HFF-Myc (cell line): ENCODE data around the gene ZNF423.

ENCODE experiments used
- DNase-seq: peaks from one replicate; pipeline ENCODE4 v3.0.0-alpha.2; 2011; ENCODE audit warnings: low read depth; ENCODE audit errors: extremely low read depth
- H3K4me3 ChIP-seq: replicated peaks from 2 replicates; pipeline ENCODE4 v1.5.1; 2011; ENCODE audit warnings: low read depth, mild to moderate bottlenecking, control low read depth, low read length
- CTCF ChIP-seq: IDR thresholded peaks from 2 replicates; pipeline ENCODE4 v1.5.1; 2012; ENCODE audit warnings: mild to moderate bottlenecking, low read depth, low read length, control low read depth; ENCODE audit errors: missing control alignments

ZNF423 gene

GRCh38 chr16:49767998-49768397 is 87.9 kb downstream of the ZNF423 start:
- no peak for TF ChIP-seq CTCF
- H3K4me3 ChIP-seq, result no peak overlapping the region
- no peak for DNase-seq

GRCh38 chr16:49767414-49767813 is 88.5 kb downstream of the ZNF423 start:
- no peak for TF ChIP-seq CTCF

GRCh38 chr16:49766225-49766624 is 89.7 kb downstream of the ZNF423 start:
- TF ChIP-seq CTCF, result no peak
- no peak for DNase-seq
- H3K4me3 ChIP-seq, result no peak overlapping the region

More at GRCh38 chr16:49767414-49767813, 88.5 kb downstream of the ZNF423 start:
- no peak overlapping the region for H3K4me3 ChIP-seq
- DNase-seq, result no peak

GRCh38 chr16:49763826-49764225 is 92.1 kb downstream of the ZNF423 start:
- DNase-seq, result no peak

GRCh38 chr16:49760815-49761214 is 95.1 kb downstream of the ZNF423 start:
- TF ChIP-seq CTCF, result no peak
- no peak for DNase-seq
- H3K4me3 ChIP-seq, result no peak overlapping the region

More at GRCh38 chr16:49763826-49764225, 92.1 kb downstream of the ZNF423 start:
- TF ChIP-seq CTCF, result no peak
- no peak overlapping the region for H3K4me3 ChIP-seq

GRCh38 chr16:49757559-49758069 is 98.3 kb downstream of the ZNF423 start:
- TF ChIP-seq CTCF, result no peak
- DNase-seq, result no peak
- H3K4me3 ChIP-seq, result no peak overlapping the region

- TF ChIP-seq CTCF, result no peak
- DNase-seq, result no peak
- H3K4me3 ChIP-seq, result no peak overlapping the region
Measured at GRCh38 chr16:49756775-49757558, 98.9 kb downstream of the ZNF423 start.
